ENCODE data around the gene KLKB1.
"Not testable (repeated sequence)": the region's sequence is repeated elsewhere in the genome, so short reads cannot be mapped to it uniquely, and the experiment has no call there.

KLKB1 gene

GRCh38 chr4:186265683-186266652 is 38.7 kb downstream of the KLKB1 start, which contains the start of gene F11:
F11 (plus strand) TSS chr4:186266189; CDS start chr4:186267137, 948 bp downstream.
- no peak for DNase-seq (ENCODE audit: low spot score)

DNA sequence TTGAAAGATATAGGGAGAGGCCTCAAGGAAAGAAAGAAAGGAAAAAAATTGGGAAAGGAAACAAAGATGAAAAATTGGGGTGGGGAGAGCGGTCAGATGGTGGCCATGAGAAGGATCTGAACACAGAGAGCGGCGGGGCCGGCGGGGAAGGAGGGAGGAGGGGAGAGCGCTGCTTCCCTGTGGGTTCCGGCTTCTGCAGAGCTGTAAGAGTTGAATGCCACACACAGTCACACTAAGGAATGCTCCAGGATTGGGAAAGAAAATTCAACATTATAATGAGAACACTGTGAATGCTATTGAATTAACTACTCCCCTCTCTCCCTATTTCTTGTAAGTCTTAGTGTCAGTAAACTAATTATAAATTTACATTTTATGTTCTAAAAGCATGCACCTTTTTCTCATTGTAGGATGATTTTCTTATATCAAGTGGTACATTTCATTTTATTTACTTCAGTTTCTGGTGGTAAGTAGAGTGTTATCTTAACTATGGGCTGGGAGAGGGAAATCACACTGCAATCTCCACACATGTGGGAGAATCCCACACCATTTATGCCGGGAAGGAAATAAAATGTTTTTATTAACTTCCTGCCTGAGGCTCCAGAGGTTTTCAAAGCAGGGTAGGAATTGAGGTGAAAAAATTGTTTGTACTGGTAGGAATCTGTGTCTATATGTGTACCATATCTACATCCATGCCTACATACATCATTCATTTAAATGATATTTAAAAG is 39.6 kb downstream of the KLKB1 start:
- no peak for DNase-seq (ENCODE audit: low spot score)

GRCh38 chr4:186271081-186271678 is 43.9 kb downstream of the KLKB1 start:
- no peak for DNase-seq (ENCODE audit: low spot score)

GRCh38 chr4:186272699-186273391 is 45.5 kb downstream of the KLKB1 start:
- no peak for DNase-seq (ENCODE audit: low spot score)

DNA sequence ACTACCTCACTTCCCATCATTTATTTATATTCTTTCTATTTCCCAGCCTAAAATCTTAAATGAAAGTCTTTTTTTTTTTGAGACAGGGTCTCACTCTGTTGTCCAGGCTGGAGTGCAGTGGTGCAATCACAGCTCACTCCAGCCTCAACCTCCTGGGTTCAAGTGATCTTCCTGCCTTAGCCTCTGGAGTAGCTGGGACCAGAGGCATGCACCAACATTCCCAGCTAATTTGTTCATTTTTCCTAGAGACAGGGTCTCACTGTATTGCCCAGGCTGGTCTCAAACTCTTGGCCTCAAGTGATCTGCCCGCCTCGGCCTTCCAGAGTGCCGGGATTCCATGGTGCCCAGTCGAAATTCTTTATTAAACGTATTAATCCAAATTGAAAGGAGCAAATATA is 46.1 kb downstream of the KLKB1 start:
- DNase-seq (ENCODE audit: low spot score), result not testable (repeated sequence)

- no peak for DNase-seq (ENCODE audit: low spot score)
Observed at GRCh38 chr4:186283311-186283710, 56.0 kb downstream of the KLKB1 start.

GRCh38 chr4:186285147-186285546 is 57.8 kb downstream of the KLKB1 start:
- DNase-seq (ENCODE audit: low spot score), result no peak

- no peak for DNase-seq (ENCODE audit: low spot score)
Observed at GRCh38 chr4:186286581-186286980, 59.3 kb downstream of the KLKB1 start.

GRCh38 chr4:186291256-186291890 is 64.1 kb downstream of the KLKB1 start:
- DNase-seq (ENCODE audit: low spot score), result no peak

DNA sequence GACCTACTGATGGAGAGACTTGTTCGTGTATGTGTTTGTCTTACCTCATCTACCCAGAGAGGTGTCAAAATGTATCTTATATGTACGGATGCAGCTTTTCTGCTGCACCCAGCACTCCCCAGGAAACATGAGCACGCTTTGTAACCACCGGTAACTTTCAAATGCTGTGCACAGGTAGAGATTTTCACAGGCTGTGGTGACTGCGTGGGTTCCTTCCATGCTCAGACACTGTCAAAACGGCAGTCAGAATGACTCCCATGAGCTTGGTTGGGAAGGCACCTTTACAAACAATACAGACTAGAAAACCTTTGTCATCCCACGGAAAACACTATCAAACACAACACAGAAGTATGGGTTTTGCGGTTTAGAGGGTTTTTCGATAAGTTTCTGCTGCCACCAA is 66.9 kb downstream of the KLKB1 start:
- DNase-seq (ENCODE audit: low spot score), result no peak

DNA sequence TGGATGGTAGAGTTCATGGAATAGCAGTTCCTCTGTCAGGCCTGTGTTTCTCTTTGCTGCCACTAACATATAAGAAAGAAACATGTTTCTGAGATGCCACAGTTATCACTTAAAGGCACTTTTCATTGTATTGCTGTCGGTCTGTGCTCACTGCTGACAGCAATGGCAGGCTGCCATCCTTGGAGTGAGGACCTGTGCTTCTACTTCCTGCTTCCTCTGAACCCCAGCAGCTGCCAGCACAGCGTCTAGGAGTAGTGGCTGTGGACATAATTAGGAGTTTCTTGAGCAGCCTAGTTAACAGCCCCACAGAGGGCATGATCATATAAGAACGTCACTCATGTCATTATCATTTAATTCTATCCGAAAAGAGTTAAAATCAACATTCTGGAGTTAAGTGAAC is 69.2 kb downstream of the KLKB1 start:
- DNase-seq (ENCODE audit: low spot score), result no peak

DNA sequence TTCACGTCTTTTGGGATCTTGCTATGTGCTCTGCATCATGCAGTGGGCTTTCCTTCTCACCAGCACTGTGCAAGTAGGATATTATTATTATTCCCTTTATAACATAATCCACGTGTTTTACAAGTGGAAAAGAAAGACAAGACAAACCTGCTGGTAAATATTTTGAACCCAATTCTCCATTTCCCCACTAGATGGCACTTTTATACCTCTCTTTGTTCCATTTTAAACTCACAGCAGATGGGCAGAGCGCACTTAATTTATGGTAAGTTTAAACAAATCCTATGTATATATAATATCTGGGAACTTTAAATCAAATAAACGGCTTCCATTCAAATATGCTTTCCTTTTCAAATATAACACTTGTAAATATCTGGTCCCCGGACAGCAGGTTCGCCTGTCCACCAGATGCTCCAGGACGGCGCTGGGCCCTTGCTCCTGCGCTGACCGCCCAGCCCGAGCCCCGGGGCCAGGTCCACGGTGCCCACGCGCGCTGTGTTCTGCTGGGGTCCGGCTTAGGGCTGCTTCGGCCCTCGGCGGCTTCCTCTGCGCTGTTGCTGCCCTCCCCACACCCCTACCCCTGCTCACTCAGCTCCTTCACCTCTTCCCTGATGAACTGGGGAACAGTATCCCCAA is 69.8 kb downstream of the KLKB1 start:
- DNase-seq (ENCODE audit: low spot score), result peak; percentile 46

GRCh38 chr4:186298031-186298647 is 70.8 kb downstream of the KLKB1 start:
- no peak for DNase-seq (ENCODE audit: low spot score)

DNA sequence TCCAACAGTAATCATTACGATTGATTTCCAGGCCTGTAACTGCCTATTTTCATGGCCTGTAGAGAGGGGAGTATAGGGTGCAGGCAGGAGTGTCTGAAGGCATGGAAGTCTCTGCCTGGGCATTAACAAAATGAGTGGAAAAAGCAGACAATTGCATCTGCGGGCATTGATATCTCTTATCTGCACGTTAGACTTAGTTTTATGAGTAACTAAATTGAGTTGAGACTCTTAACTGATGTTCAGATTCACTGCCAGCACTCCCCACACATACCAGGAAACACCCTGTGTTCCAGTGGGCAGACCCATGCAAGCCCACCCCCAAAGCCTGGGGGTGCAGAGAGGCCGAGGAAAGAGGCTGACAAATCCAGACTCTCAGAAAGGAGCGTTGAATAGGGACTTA is 72.0 kb downstream of the KLKB1 start:
- DNase-seq (ENCODE audit: low spot score), result no peak

DNA sequence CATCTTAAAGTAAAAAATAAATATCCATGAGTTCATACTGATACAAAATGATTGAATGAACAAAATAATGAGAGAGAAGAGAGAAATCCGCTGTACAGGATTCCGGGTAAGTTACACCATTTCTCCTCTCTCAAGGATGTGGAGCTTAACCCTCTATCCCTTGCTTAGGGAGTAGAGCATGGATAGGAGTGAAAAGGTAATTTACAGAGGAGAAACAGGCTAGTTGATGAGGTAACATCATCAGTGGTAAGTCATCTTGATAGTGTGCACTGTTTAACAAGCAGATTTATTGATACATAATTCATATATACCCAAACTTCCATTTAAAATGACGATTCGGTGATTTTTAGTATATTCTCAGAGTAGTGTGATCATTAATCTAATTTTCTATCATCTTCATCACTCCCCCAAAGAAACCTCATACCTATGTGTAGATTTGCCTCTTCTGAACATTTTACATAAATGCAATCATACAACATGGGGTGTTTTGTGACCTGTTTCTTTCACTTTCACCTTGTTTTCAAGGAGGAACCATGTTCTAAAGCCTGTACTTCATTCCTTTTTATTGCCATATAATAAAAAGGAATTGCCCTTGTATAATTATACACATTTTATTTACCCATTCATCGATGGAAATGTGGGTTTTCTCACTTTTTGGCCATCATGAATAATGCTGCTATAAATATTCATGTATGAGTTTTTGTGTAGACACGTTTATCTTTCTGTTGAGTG is 73.5 kb downstream of the KLKB1 start:
- no peak for DNase-seq (ENCODE audit: low spot score)

DNA sequence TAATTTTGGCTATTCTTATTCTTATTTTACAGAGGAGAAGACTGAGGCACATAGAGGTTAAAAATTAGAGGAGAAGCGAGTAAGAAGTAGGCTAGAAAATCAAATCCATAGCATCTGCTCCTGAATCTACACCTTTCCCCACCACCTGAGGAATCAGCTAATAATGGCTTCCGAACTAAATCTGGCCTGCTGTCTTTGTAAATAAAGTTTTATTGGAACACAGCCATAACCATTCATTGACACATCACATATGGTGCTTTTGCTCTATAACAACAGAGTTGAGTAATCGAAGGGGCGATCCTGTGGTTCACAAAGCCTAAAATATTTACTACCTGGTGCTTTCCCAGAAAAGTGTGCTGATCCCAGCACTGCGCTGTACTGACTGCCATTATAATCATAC is 76.9 kb downstream of the KLKB1 start:
- DNase-seq (ENCODE audit: low spot score), result no peak

- no peak for DNase-seq (ENCODE audit: low spot score)
Observed at GRCh38 chr4:186304866-186305505, 77.7 kb downstream of the KLKB1 start.

- no peak for DNase-seq (ENCODE audit: low spot score)
Observed at GRCh38 chr4:186307497-186307896, 80.2 kb downstream of the KLKB1 start.

GRCh38 chr4:186307916-186308315 is 80.6 kb downstream of the KLKB1 start:
- no peak for DNase-seq (ENCODE audit: low spot score)
